Middle frontal gyrus (tissue), 1 donor: ENCODE data around the gene NUB1.

Experiments used
- DNase-seq: peaks from one replicate; pipeline ENCODE4 v3.0.0-alpha.2; 2015; ENCODE audit warnings: low spot score; ENCODE audit errors: extremely low spot score

Gene NUB1

GRCh38 chr7:151416112-151416940, 74.7 kb downstream of the NUB1 start:
- no peak for DNase-seq

- no peak for DNase-seq
These were observed 75.3 kb downstream of the NUB1 start for GRCh38 chr7:151416941-151417315.

GRCh38 chr7:151420144-151420543, 78.5 kb downstream of the NUB1 start:
- DNase-seq, result no peak

GRCh38 chr7:151422212-151422611, 80.6 kb downstream of the NUB1 start:
- no peak for DNase-seq

GRCh38 chr7:151423226-151423625, 81.6 kb downstream of the NUB1 start:
- no peak for DNase-seq

- no peak for DNase-seq
These were observed 82.3 kb downstream of the NUB1 start for GRCh38 chr7:151423936-151424335.

- no peak for DNase-seq
These were observed 83.2 kb downstream of the NUB1 start for GRCh38 chr7:151424799-151425198.

- no peak for DNase-seq
These were observed 84.2 kb downstream of the NUB1 start for GRCh38 chr7:151425670-151426440.

- no peak for DNase-seq
These were observed 84.9 kb downstream of the NUB1 start for GRCh38 chr7:151426441-151426903.

- DNase-seq, result no peak
These were observed 85.5 kb downstream of the NUB1 start for GRCh38 chr7:151426904-151427704.

- DNase-seq, result no peak
These were observed 86.2 kb downstream of the NUB1 start for GRCh38 chr7:151427705-151428377.
